HPDE6-E6E7 (cell line): Measurements from ENCODE around the gene TAF5.
"Not testable (repeated sequence)": the region's sequence is repeated elsewhere in the genome, so short reads cannot be mapped to it uniquely, and the experiment has no call there.

ENCODE experiments used
- DNase-seq: peaks from one replicate; pipeline ENCODE4 v3.0.0; 2011; ENCODE audit warnings: missing footprints; ENCODE audit errors: extremely low spot score

The TAF5 gene

DNA sequence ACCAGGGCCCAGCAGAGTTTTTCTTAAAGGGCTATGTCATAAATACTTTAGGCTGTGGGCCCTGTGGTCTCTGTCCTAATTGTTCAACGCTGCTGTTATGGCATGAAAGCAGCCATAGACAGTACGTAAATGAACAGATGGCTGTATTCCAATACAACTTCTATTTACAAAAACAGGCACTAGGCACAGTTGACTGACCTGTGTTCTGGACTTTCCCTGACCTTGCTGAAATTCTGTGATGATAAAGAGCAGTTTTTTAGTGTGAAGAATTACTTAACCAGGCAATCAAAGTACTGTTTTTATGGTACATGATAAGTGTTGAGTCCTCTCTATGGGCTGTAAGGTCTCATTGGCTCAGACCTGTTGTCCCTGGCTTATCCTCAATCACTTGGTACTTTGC is 45.8 kb downstream of the TAF5 start:
- DNase-seq: no peak

DNA sequence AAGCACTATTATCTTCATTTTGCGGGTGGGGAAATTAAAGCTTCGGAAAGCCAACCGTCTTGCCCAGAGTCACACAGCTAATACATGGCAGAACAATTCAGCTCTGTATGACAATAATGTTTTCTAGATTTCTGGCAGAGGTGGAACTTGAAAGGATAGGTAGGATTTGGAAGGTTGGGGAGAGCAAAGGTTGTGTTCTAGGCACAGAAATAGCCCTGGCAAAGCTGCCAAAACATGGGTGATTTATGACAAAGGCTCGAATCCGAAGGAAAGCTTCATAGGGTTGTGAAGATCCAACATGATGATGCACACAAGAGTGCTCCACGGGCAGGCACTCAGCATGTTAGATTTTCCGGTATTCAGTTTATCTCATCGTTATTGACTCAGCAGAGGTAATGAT is 47.8 kb downstream of the TAF5 start:
- DNase-seq: no peak

DNA sequence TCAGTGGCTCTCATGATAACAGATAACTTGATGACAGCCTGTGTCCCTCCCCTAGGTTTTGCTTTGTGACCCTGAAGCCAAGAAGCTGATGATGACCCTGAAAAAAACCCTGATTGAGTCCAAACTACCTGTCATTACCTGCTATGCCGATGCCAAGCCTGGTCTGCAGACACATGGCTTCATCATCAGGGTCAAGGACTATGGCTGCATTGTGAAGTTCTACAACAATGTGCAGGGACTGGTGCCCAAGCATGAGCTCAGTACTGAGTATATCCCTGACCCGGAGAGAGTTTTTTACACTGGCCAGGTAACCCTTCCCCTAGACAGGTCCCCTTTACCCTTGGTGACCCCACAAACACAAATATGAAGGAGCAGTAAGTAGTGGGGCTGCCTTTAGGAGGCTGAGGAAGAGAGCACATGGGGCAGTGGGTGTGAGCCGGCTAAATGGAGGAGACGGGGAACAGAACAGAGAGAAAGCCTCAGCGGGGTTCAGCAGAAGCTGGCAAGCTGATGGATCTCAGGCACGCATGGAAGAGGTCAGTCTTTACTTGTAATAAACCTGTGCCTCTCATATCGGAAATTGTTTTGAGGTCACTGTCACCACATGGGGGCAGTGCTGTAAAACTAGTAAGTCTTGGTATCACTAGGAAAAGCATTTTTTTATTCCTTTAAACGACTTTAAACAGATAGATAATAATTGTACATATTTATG is 48.8 kb downstream of the TAF5 start:
- DNase-seq: no peak

DNA sequence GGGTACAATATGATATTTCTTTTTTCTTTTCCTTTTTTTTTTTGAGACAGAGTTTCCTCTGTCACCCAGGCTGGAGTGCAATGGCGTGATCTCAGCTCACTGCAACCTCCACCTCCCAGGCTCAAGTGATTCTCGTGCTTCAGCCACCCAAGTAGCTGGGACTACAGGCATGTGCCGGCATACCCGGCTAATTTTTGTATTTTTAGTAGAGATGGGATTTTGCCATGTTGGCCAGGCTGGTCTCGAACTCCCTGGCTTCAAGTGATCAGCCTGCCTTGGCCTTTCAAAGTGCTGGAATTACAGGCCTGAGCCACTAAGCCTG is 49.3 kb downstream of the TAF5 start:
- not testable (repeated sequence) for DNase-seq

DNA sequence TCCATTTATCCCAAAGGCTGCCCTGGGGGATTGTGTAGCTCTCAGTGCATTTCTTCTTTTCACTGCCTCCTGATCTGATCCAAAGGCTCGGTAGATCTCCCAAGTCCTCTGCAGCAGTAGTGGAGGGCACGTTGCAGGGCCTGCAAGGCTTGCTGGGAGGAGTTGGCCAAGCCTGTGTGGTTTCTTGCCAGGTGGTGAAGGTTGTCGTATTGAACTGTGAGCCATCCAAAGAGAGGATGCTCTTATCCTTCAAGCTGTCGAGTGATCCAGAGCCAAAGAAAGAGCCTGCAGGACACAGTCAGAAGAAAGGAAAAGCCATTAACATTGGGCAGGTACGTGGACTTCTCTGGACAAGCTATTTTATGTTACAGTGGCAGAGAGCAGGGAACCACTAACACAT is 49.8 kb downstream of the TAF5 start:
- no peak for DNase-seq

DNA sequence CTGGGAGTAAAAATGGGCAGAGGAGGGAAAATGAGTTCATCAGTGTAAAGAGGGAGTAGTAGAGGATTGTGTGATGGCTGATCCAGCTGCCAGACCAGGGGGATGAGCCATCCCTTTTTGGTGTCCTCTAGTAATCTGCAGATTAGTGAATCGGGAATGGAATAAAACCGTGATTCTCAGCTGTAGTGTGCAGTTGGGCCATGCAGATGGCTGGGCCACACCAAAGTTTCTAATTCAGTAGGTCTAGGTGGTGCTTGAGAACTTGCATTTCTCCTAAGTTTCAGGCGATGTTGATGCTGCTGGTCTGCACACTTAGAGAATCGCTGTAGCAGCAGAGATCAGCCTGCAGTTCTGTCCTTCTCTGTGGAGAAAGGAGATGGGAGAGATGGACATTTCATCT is 51.3 kb downstream of the TAF5 start:
- no peak for DNase-seq

DNA sequence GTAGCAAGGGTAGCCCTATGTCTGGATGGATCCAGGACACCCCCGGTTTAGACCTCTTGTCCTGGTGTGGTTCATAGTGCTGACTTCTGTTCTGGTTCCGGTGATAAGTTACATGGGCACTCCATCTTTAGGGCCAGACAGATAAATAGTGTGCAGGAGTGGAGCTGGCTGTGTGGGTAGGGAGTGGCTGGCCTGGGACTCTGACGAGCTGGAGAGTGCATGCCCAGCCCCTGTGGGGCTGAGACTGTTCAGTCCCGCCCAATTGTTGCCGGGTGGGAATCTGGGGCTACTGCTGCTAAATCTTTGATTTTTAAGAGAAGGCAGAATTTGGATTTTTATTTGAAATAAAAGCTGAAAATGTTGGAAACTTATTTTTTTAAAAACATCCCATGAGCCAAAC is 56.0 kb downstream of the TAF5 start:
- DNase-seq: no peak

DNA sequence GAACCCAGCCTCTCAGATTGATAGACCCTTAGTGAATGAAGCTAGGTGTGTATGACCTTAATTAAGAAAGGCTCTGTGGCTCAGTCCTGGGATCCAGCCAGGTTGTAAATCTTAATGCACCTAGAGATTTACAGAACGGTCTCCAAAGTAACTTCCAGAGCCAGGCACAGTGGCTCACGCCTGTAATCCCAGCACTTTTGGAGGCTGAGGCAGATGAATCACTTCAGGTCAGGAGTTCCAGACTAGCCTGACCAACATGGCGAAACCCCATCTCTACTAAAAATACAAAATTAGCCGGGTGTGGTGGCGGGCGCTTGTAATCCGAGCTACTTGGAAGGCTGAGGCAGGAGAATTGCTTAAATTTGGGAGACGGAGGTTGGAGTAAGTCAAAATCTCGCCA is 60.1 kb downstream of the TAF5 start:
- DNase-seq: no peak

DNA sequence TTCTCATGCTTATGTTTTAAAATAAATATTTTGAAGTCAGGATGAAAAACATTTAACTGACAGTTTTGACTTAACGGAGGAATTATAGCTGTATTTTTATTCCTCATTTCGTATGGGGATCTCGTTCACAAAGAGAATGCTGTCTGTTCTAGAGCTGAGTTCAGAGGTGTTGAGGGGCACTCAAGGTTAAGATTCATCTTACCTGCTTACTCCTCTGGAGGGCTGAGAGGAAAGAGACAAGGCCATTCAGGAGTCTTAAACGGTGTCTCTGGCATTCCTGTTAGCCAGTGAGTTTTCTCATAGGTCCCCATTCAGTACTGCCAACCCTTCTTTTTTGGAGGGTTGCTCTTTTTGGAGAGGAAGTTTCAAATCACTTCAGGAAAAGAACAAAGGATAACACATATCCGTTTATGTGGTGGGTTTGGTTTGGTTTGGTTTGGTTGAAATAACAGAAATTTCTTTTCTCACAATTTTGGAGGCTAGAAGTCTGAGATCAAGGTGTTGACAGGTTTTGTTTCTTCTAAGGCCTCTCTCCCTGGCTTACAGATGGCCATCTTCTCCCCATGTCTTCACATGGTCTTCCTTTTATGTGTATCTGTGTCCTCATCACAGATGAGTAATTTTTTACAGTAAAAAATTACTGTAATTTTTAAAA is 61.3 kb downstream of the TAF5 start:
- DNase-seq: no peak

DNA sequence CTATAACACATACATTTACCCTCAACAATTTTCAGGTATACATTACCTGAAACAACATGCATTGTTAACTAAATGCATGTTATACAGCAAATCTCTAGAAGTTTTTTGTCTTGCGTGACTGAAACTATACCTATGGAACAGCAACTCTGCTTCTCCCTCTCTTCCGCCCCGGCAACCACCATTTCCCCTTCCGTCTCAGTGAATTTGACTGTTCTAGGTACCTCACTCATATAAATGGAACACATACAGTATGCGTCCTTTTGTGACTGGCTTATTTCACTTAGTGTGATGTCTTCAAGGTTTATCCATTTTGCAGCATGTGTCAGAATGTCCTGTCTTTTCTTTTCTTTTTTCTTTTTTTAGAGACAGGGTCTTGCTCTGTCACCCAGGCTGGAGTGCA is 61.9 kb downstream of the TAF5 start:
- DNase-seq: no peak

DNA sequence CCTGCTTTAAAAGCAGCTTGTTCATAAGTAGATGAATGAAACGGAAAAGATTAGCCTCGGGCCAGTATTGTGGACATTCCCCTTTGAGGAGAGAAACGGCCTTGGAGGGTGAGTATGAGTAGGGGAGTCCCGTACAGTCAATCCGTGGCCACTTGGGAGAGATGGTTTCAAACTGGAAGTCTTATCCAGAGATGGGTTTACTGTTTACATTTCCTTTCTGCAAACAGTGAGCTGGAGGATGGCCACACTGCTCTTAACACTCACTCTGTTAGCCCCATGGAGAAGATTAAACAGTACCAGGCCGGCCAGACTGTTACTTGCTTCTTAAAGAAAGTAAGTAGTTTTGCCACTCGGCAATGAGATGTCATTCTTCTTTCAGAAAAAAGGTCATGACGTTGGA is 64.1 kb downstream of the TAF5 start:
- no peak for DNase-seq

DNA sequence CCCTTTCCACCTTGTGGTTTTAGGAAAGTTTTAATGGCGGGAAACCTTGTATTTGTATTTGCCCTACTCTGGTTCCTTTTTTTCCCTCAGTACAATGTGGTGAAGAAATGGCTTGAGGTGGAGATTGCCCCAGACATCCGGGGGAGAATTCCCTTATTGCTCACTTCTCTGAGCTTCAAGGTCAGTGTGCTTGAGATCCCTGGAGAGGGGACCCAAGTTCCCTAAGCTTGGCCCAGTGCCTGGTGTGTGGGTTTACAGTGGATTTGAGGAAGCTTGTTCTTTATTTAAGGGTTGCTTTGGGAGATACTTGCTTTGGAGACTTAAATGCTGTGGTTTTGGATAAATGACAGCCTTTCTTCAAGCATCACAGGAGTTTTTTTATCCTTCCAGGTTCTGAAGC is 66.1 kb downstream of the TAF5 start:
- DNase-seq: no peak
